K562 (cell line): Measurements from ENCODE around the gene RASSF3. TPM values are rescaled to one million over a fixed set of nuclear protein-coding genes. Genes with fewer than 3 reads are reported as not detected.

Experiments
- ATAC-seq: fragments of 200-7000 bp; cut with Tn5 transposase; 3 replicates; pipeline ENCODE4 v1.9.1; 2020; ENCODE audit warnings: moderate library complexity
- BruUV-seq: library from RNA; stranded (reverse); fragments of 400-500 nt; replicated peaks from 2 replicates; lab custom pipeline; 2021; lab: Mats Ljungman, UMichigan
- CTCF ChIA-PET: fragments of 300-600 bp; formaldehyde crosslinking; extraction: SDS; loops from one replicate; lab custom pipeline; 2021; ENCODE audit warnings: low intra/inter-chr PET ratio; lab: Yijun Ruan, JAX
- POLR2A ChIA-PET: fragments of 300-600, 350-650 bp; sonication (Branson Sonifier 250); formaldehyde crosslinking; extraction: SDS; loops from one replicate; lab custom pipeline; 2021; ENCODE audit warnings: antibody characterized with exemption, inconsistent platforms; lab: Yijun Ruan, JAX
- DNase-seq, 4 experiments: peaks; one replicate each; pipeline versions ENCODE4 v3.0.0 to v3.0.0-alpha.2; 2011 to 2018; ENCODE audit warnings: low spot score in 3 of 4, mixed read lengths in 3 of 4; ENCODE audit errors: extremely low read depth in 1 of 4
- FAIRE-seq: peaks from 2 replicates; lab custom pipeline; 2011; peaks lifted over from hg19 to GRCh38; lab: Jason Lieb, UNC
- H2AFZ ChIP-seq: 2 replicates; pipeline ENCODE4 v1.6.0; 2011; ENCODE audit warnings: low read depth, low read length, control low read depth, inconsistent platforms
- H3K27ac ChIP-seq: fragments of 200-600 bp; 3 replicates; pipeline ENCODE4 v1.8.0; 2011; ENCODE audit warnings: low read depth, mild to moderate bottlenecking, control low read depth, inconsistent platforms, low read length, moderate library complexity, mixed read lengths; ENCODE audit errors: extremely low read depth
- H3K27me3 ChIP-seq, 2 experiments: fragments of 300-600 bp in 1 of 2; 2 replicates in 1 of 2; 3 replicates in 1 of 2; pipeline versions ENCODE4 v1.6.0 to v1.8.0; 2011; ENCODE audit warnings: inconsistent platforms in 2 of 2, low read length in 2 of 2, mild to moderate bottlenecking in 1 of 2, mixed read lengths in 1 of 2, moderate library complexity in 1 of 2; ENCODE audit not compliant: control insufficient read depth in 2 of 2, insufficient read depth in 2 of 2
- H3K36me3 ChIP-seq: fragments of 300-600 bp; 3 replicates; pipeline ENCODE4 v1.8.0; 2011; ENCODE audit warnings: mild to moderate bottlenecking, low read length, inconsistent platforms; ENCODE audit not compliant: control insufficient read depth, insufficient read depth
- H3K4me1 ChIP-seq, 2 experiments: fragments of 200-600 bp in 1 of 2; replicated peaks in 1 of 2; 2 replicates in 1 of 2; 3 replicates in 1 of 2; pipeline versions ENCODE4 v1.5.1 to v1.8.0; 2011; ENCODE audit warnings: inconsistent platforms in 2 of 2, low read length in 2 of 2, mild to moderate bottlenecking in 1 of 2, mixed read lengths in 1 of 2, moderate library complexity in 1 of 2; ENCODE audit not compliant: control insufficient read depth in 2 of 2, insufficient read depth in 2 of 2
- H3K4me2 ChIP-seq: 2 replicates; pipeline ENCODE4 v1.6.1; 2011; ENCODE audit warnings: low read length, control low read depth, inconsistent platforms, mixed read lengths; ENCODE audit not compliant: insufficient read depth
- H3K4me3 ChIP-seq: fragments of 200-600 bp; sonication (generic), shearing (Covaris generic); 2 replicates; pipeline ENCODE4 v1.5.1; 2016; ENCODE audit warnings: control low read depth, inconsistent platforms
- H3K79me2 ChIP-seq: fragments of 200-600 bp; 3 replicates; pipeline ENCODE4 v1.8.0; 2011; ENCODE audit warnings: low read length, inconsistent platforms; ENCODE audit not compliant: control insufficient read depth, insufficient read depth
- H3K9ac ChIP-seq, 2 experiments: 2 replicates each; pipeline versions ENCODE4 v1.6.0 to v1.6.1; 2011; ENCODE audit warnings: low read depth in 2 of 2, low read length in 2 of 2, control low read depth in 1 of 2, inconsistent platforms in 1 of 2, mild to moderate bottlenecking in 1 of 2, mixed read lengths in 1 of 2; ENCODE audit not compliant: insufficient read depth in 1 of 2
- H3K9me1 ChIP-seq: one replicate; pipeline ENCODE4 v1.6.0; 2011; ENCODE audit warnings: inconsistent platforms, mild to moderate bottlenecking, low read length, moderate library complexity; ENCODE audit not compliant: control insufficient read depth, insufficient read depth
- H3K9me3 ChIP-seq: replicated peaks from 2 replicates; pipeline ENCODE4 v1.5.1; 2011; ENCODE audit warnings: low read depth, low read length, inconsistent platforms; ENCODE audit not compliant: control insufficient read depth, insufficient read depth
- H4K20me1 ChIP-seq: replicated peaks from 2 replicates; pipeline ENCODE4 v1.6.1; 2011; ENCODE audit warnings: low read length, inconsistent platforms, mixed read lengths; ENCODE audit not compliant: control insufficient read depth, insufficient read depth
- ATF4 ChIP-seq: fragments of 450-650 bp; formaldehyde crosslinking; IDR thresholded peaks from 2 replicates; pipeline ENCODE4 v1.4.0; 2022; ENCODE audit warnings: mild to moderate bottlenecking, moderate library complexity
- ATF6 ChIP-seq: sonication (generic); formaldehyde crosslinking; IDR thresholded peaks from 2 replicates; pipeline ENCODE4 v1.4.0; 2020; ENCODE audit warnings: mild to moderate bottlenecking, missing genetic modification reagents
- BCL6 ChIP-seq: fragments of 250-450 bp; sonication (Bioruptor Pico); IDR thresholded peaks from 2 replicates; pipeline ENCODE4 v1.4.0; 2020
- E2F1 ChIP-seq: sonication (generic); formaldehyde crosslinking; IDR thresholded peaks from 2 replicates; pipeline ENCODE4 v1.8.1; 2023; ENCODE audit warnings: mild to moderate bottlenecking, missing genetic modification reagents, moderate library complexity
- HOMEZ ChIP-seq: fragments of 250-450 bp; sonication (Bioruptor Pico); IDR thresholded peaks from 2 replicates; pipeline ENCODE4 v1.4.0; 2020; ENCODE audit warnings: mild to moderate bottlenecking, moderate library complexity
- KDM5B ChIP-seq: fragments of 200-600 bp; sonication (generic); IDR thresholded peaks from 2 replicates; pipeline ENCODE4 v1.6.1; 2012; ENCODE audit warnings: low read depth, mild to moderate bottlenecking, moderate library complexity, low read length, control low read depth, inconsistent platforms; ENCODE audit not compliant: insufficient replicate concordance
- MEIS2 ChIP-seq: fragments of 450-650 bp; IDR thresholded peaks from 2 replicates; pipeline ENCODE4 v1.6.1; 2014; ENCODE audit warnings: mild to moderate bottlenecking; ENCODE audit not compliant: partially characterized antibody
- RBM14 ChIP-seq: fragments of 200-400 bp; formaldehyde crosslinking; IDR thresholded peaks from 2 replicates; pipeline ENCODE4 v1.6.1; 2018; ENCODE audit warnings: low read depth, mild to moderate bottlenecking, low read length, moderate library complexity, borderline replicate concordance; ENCODE audit not compliant: insufficient read depth
- RBM22 ChIP-seq: fragments of 200-400 bp; formaldehyde crosslinking; IDR thresholded peaks from 2 replicates; pipeline ENCODE4 v1.6.1; 2018; ENCODE audit warnings: low read length, low read depth; ENCODE audit not compliant: poor library complexity, severe bottlenecking
- RCOR1 ChIP-seq, 2 experiments: IDR thresholded peaks; 2 replicates each; pipeline ENCODE4 v1.6.1; 2012; ENCODE audit warnings: low read depth in 2 of 2, low read length in 2 of 2, borderline replicate concordance in 1 of 2, improper control_type of control experiment in 1 of 2
- SREBF1 ChIP-seq: fragments of 150-350 bp; IDR thresholded peaks from 2 replicates; pipeline ENCODE4 v1.6.1; 2014; ENCODE audit warnings: antibody characterized with exemption, low read depth, low read length, borderline replicate concordance
- SRSF9 ChIP-seq: fragments of 200-400 bp; formaldehyde crosslinking; IDR thresholded peaks from 2 replicates; pipeline ENCODE4 v1.6.1; 2017; ENCODE audit warnings: low read depth, low read length, borderline replicate concordance
- ZNF444 ChIP-seq: fragments of 250-450 bp; sonication (Bioruptor Pico); IDR thresholded peaks from 2 replicates; pipeline ENCODE4 v1.4.0; 2020; ENCODE audit warnings: mild to moderate bottlenecking, moderate library complexity
- ZNF655 ChIP-seq: fragments of 250-450 bp; sonication (Bioruptor Pico); IDR thresholded peaks from 2 replicates; pipeline ENCODE4 v1.5.0; 2021
- WGBS: fragments of 100-300 bp; shearing (Covaris generic); methylation state at CpG from one replicate; pipeline ENCODE4 v1.1.6; 2016; ENCODE audit warnings: low coverage, mixed read lengths; ENCODE audit not compliant: insufficient coverage; ENCODE audit errors: missing lambda C conversion rate; 5-methylcytosine and 5-hydroxymethylcytosine counted together
- in situ Hi-C: fragments of 300-500 bp; cut with MboI; formaldehyde crosslinking; loops from 4 replicates; pipeline ENCODE4 v1.15.0; 2018; ENCODE audit warnings: inconsistent platforms, mixed read lengths
- intact Hi-C: fragments of 100-400 bp; cut with micrococcal nuclease; formaldehyde crosslinking; loops from 2 replicates; pipeline ENCODE4 v1.14.2; 2022
- polyA plus RNA-seq, 8 experiments: library from polyadenylated mRNA; depleted of rRNA in 4 of 8; stranded (reverse) in 5 of 8; unstranded in 3 of 8; fragments of >200 nt; fragmentation: Nextera tagmentation in 2 of 8; fragmentation: Illumina TruSeq in 1 of 8; extraction: Ambion mirVana in 2 of 8; extraction: Trizol in 1 of 8; gene quantifications; 2 replicates each; pipeline versions ENCODE4 v1.2.1 to v1.2.3, GENCODE V29; 2011 to 2014; ENCODE audit warnings: inconsistent platforms in 1 of 8, missing spikeins in 1 of 8
- total RNA-seq, 7 experiments: library from RNA; depleted of rRNA in 6 of 7; stranded (reverse); fragments of >200 nt in 6 of 7; fragmentation: Illumina TruSeq in 2 of 7; extraction: Trizol in 2 of 7; gene quantifications; 2 replicates each; pipeline versions ENCODE4 v1.2.1 to v1.2.3, GENCODE V29; 2011 to 2021; ENCODE audit warnings: low replicate concordance in 1 of 7

Gene RASSF3
- total and polyA plus RNA-seq, 9 of the 15 experiments (the other 6 are each of a cell fraction or from before 2014, with no cell fraction given): 3.7 to 39.2 (median 20.2) TPM

- no peak overlapping the region for H3K27ac ChIP-seq
- no peak for FAIRE-seq
- no TSS peak for BruUV-seq
Measured at GRCh38 chr12:64688219-64688618, 77.9 kb downstream of the RASSF3 start.

More at GRCh38 chr12:64688219-64688618, 77.9 kb downstream of the RASSF3 start:
- DNase-seq: no peak
- H3K36me3 ChIP-seq: peaks cover 57% of the 10 kb centered on the region
- TF ChIP-seq HOMEZ (CRISPR knock-in tag) (no peak), KDM5B (no peak), ATF6 (no peak), ZNF655 (CRISPR knock-in tag) (no peak), SREBF1 (no peak), RBM14 (no peak), RCOR1 (IDR thresholded peaks at IDR 0.05; ENCODE audit: borderline replicate concordance in 1 of 2, low read depth in 2 of 2, low read length in 2 of 2) (no peak), BCL6 (CRISPR knock-in tag) (no peak), ZNF444 (CRISPR knock-in tag) (no peak), RBM22 (no peak), E2F1 (CRISPR knock-in tag) (no peak), SRSF9 (no peak), MEIS2 (no peak), ATF4 (CRISPR knock-in tag) (no peak)
- in situ Hi-C loops (no loop called here), intact Hi-C loops (no loop called here)
- H2AFZ ChIP-seq: no peak overlapping the region
- ATAC-seq: no peak
- H3K9me3 ChIP-seq: no peaks in the 10 kb centered on the region
- H3K4me1 ChIP-seq: peaks cover 0 to under 1% of the 10 kb centered on the region in 2 experiments; a peak in 1 of 5 replicates
- no peak overlapping the region for H3K4me3 ChIP-seq
- H3K27me3 ChIP-seq: no peaks in the 10 kb centered on the region
- ChIA-PET POLR2A (interaction anchor here (1.3 kb wide), 1 partner anchor 28 kb away, joined by 3 read pairs; no protein-coding TSS in a partner anchor), CTCF (no interaction called here)
- no peaks in the 10 kb centered on the region for H3K9me1 ChIP-seq
- WGBS: 88% methylated on average over 6 of the region's 6 CpGs
- peaks cover 7% of the 10 kb centered on the region; the same call in 2 of the 3 replicates for H3K79me2 ChIP-seq
- no peak overlapping the region for H3K9ac ChIP-seq
- H4K20me1 ChIP-seq: no peaks in the 10 kb centered on the region
- H3K4me2 ChIP-seq: no peak overlapping the region
